SK-N-SH (cell line): ENCODE results near the gene OSBPL9. TPM values are rescaled to one million over a fixed set of nuclear protein-coding genes. Genes with fewer than 3 reads are reported as not detected.

ENCODE experiments used
- CTCF ChIA-PET: fragments of 300-600, 350-600 bp; formaldehyde crosslinking; extraction: SDS; loops from one replicate; lab custom pipeline; 2021; lab: Yijun Ruan, JAX
- POLR2A ChIA-PET: fragments of 350-600 bp; sonication (Branson Sonifier 250); formaldehyde crosslinking; extraction: SDS; loops from one replicate; lab custom pipeline; 2020; ENCODE audit warnings: antibody characterized with exemption, inconsistent platforms; lab: Yijun Ruan, JAX
- DNase-seq: peaks from one replicate; pipeline ENCODE4 v3.0.0; 2012
- H2AFZ ChIP-seq: fragments of 200-600 bp; sonication (generic); 2 replicates; pipeline ENCODE4 v1.8.1; 2016; ENCODE audit warnings: antibody characterized with exemption, mild to moderate bottlenecking, low read depth
- H3F3A ChIP-seq: fragments of 200-600 bp; sonication (generic); replicated peaks from 2 replicates; pipeline ENCODE3; 2016; ENCODE audit warnings: antibody characterized with exemption, mild to moderate bottlenecking; ENCODE audit not compliant: insufficient read depth
- H3K27ac ChIP-seq, 2 experiments: fragments of 200-500 bp in 1 of 2; fragments of 200-600 bp in 1 of 2; sonication (Bioruptor generic) in 1 of 2; sonication (generic), shearing (Covaris generic) in 1 of 2; 2 replicates each; pipeline versions ENCODE4 v1.5.1 to v1.6.1; 2014 to 2016; ENCODE audit warnings: low read depth in 2 of 2, inconsistent platforms in 1 of 2, low read length in 1 of 2, mild to moderate bottlenecking in 1 of 2, mixed read lengths in 1 of 2
- H3K27me3 ChIP-seq: fragments of 200-600 bp; sonication (generic), shearing (Covaris generic); 2 replicates; pipeline ENCODE4 v1.6.1; 2016; ENCODE audit warnings: mixed run types; ENCODE audit not compliant: insufficient read depth
- H3K36me3 ChIP-seq, 2 experiments: fragments of 200-500 bp in 1 of 2; fragments of 200-600 bp in 1 of 2; sonication (Bioruptor generic) in 1 of 2; sonication (generic) in 1 of 2; replicated peaks in 1 of 2; 2 replicates each; pipeline versions ENCODE3 to v1.5.1; 2014 to 2016; ENCODE audit warnings: low read length in 1 of 2, mild to moderate bottlenecking in 1 of 2; ENCODE audit not compliant: insufficient read depth in 2 of 2, control insufficient read depth in 1 of 2
- H3K4me1 ChIP-seq, 2 experiments: fragments of 200-500 bp in 1 of 2; fragments of 200-600 bp in 1 of 2; sonication (Bioruptor generic) in 1 of 2; sonication (generic), shearing (Covaris generic) in 1 of 2; 2 replicates each; pipeline versions ENCODE4 v1.5.1 to v1.6.1; 2014 to 2016; ENCODE audit warnings: low read depth in 1 of 2, low read length in 1 of 2, mixed run types in 1 of 2; ENCODE audit not compliant: insufficient read depth in 2 of 2, control insufficient read depth in 1 of 2
- H3K4me2 ChIP-seq: fragments of 200-600 bp; sonication (generic), shearing (Covaris generic); 2 replicates; pipeline ENCODE4 v1.6.1; 2017; ENCODE audit warnings: mixed run types
- H3K4me3 ChIP-seq, 2 experiments: fragments of 200-500 bp in 1 of 2; fragments of 200-600 bp in 1 of 2; sonication (Bioruptor generic) in 1 of 2; sonication (generic), shearing (Covaris generic) in 1 of 2; 2 replicates each; pipeline versions ENCODE4 v1.5.1 to v1.8.1; 2014 to 2016; ENCODE audit warnings: low read depth in 2 of 2, inconsistent platforms in 1 of 2, low read length in 1 of 2, mild to moderate bottlenecking in 1 of 2, mixed read lengths in 1 of 2, moderate library complexity in 1 of 2
- H3K79me2 ChIP-seq: fragments of 200-600 bp; sonication (generic); 2 replicates; pipeline ENCODE4 v1.8.1; 2017; ENCODE audit warnings: mild to moderate bottlenecking; ENCODE audit not compliant: insufficient read depth
- H3K9ac ChIP-seq: fragments of 200-600 bp; sonication (generic); 2 replicates; pipeline ENCODE4 v1.6.1; 2017; ENCODE audit warnings: mixed run types
- H3K9me2 ChIP-seq: fragments of 200-600 bp; sonication (generic); 2 replicates; pipeline ENCODE4 v1.6.1; 2017; ENCODE audit warnings: mixed run types
- H3K9me3 ChIP-seq: fragments of 200-600 bp; sonication (generic); 2 replicates; pipeline ENCODE4 v1.6.1; 2017; ENCODE audit warnings: mixed run types, mild to moderate bottlenecking, moderate library complexity
- H4K20me1 ChIP-seq: fragments of 200-600 bp; sonication (generic); 2 replicates; pipeline ENCODE4 v1.6.1; 2017; ENCODE audit warnings: mild to moderate bottlenecking, mixed run types; ENCODE audit not compliant: insufficient read depth
- ELF1 ChIP-seq: IDR thresholded peaks from 2 replicates; pipeline ENCODE4 v1.4.0; 2012
- EP300 ChIP-seq, 2 experiments: IDR thresholded peaks; 2 replicates each; pipeline versions ENCODE4 v1.4.0 to v1.6.1; 2012; ENCODE audit warnings: borderline replicate concordance in 1 of 2, low read depth in 1 of 2, low read length in 1 of 2
- EZH2phosphoT487 ChIP-seq: fragments of 200-600 bp; sonication (generic); IDR thresholded peaks from 2 replicates; pipeline ENCODE4 v1.6.1; 2017; ENCODE audit warnings: low read depth, mixed run types, mild to moderate bottlenecking, antibody characterized with exemption, moderate library complexity, borderline replicate concordance
- FOSL2 ChIP-seq: IDR thresholded peaks from 2 replicates; pipeline ENCODE4 v1.4.0; 2012; ENCODE audit warnings: low read depth, mild to moderate bottlenecking, moderate library complexity, borderline replicate concordance
- GATA2 ChIP-seq: sonication (generic); formaldehyde crosslinking; IDR thresholded peaks from 2 replicates; pipeline ENCODE4 v1.5.0; 2020; ENCODE audit warnings: mild to moderate bottlenecking, missing genetic modification reagents
- IRF3 ChIP-seq: fragments of 150-350 bp; IDR thresholded peaks from 2 replicates; pipeline ENCODE4 v1.6.1; 2016; ENCODE audit warnings: mild to moderate bottlenecking, low read depth, low read length
- JUND ChIP-seq: IDR thresholded peaks from 2 replicates; pipeline ENCODE4 v1.4.0; 2012
- MXI1 ChIP-seq: IDR thresholded peaks from 2 replicates; pipeline ENCODE4 v1.6.1; 2012; ENCODE audit warnings: mild to moderate bottlenecking, low read depth, low read length, improper control_type of control experiment
- NFIC ChIP-seq: IDR thresholded peaks from 2 replicates; pipeline ENCODE4 v1.4.0; 2012; ENCODE audit warnings: borderline replicate concordance
- PBX3 ChIP-seq: IDR thresholded peaks from 2 replicates; pipeline ENCODE4; 2012
- POLR2AphosphoS5 ChIP-seq: IDR thresholded peaks from 2 replicates; pipeline ENCODE4 v1.6.1; 2012; ENCODE audit warnings: low read depth, low read length
- RAD21 ChIP-seq: IDR thresholded peaks from 2 replicates; pipeline ENCODE4 v1.6.1; 2012; ENCODE audit warnings: mild to moderate bottlenecking, low read length
- REST ChIP-seq: IDR thresholded peaks from 2 replicates; pipeline ENCODE4 v1.6.1; 2012; ENCODE audit warnings: mild to moderate bottlenecking, low read depth, low read length, moderate library complexity
- RFX5 ChIP-seq: IDR thresholded peaks from 2 replicates; pipeline ENCODE4 v1.6.1; 2012; ENCODE audit warnings: mild to moderate bottlenecking, improper control_type of control experiment, low read length
- RXRA ChIP-seq: IDR thresholded peaks from 2 replicates; pipeline ENCODE4 v1.4.0; 2012; ENCODE audit warnings: low read depth, mild to moderate bottlenecking, borderline replicate concordance
- SIN3A ChIP-seq: IDR thresholded peaks from 2 replicates; pipeline ENCODE4 v1.6.1; 2012; ENCODE audit warnings: low read depth, mild to moderate bottlenecking, low read length, moderate library complexity, borderline replicate concordance
- SMC3 ChIP-seq: IDR thresholded peaks from 2 replicates; pipeline ENCODE4 v1.6.1; 2012; ENCODE audit warnings: low read depth, low read length, improper control_type of control experiment
- TAF1 ChIP-seq: IDR thresholded peaks from 2 replicates; pipeline ENCODE4 v1.6.1; 2012; ENCODE audit warnings: low read depth, mild to moderate bottlenecking, low read length, moderate library complexity, borderline replicate concordance
- TEAD4 ChIP-seq: IDR thresholded peaks from 2 replicates; pipeline ENCODE4 v1.4.0; 2012; ENCODE audit warnings: mild to moderate bottlenecking, borderline replicate concordance; ENCODE audit not compliant: insufficient read depth
- USF1 ChIP-seq: IDR thresholded peaks from 2 replicates; pipeline ENCODE4 v1.4.0; 2012; ENCODE audit warnings: low read depth, borderline replicate concordance
- USF2 ChIP-seq: fragments of 150-350 bp; IDR thresholded peaks from 2 replicates; pipeline ENCODE4 v1.6.1; 2017; ENCODE audit warnings: antibody characterized with exemption, low read length, low read depth, borderline replicate concordance
- ZBTB33 ChIP-seq: IDR thresholded peaks from 2 replicates; pipeline ENCODE4 v1.4.0; 2012; ENCODE audit warnings: low read depth, borderline replicate concordance
- WGBS: methylation state at CpG from one replicate; pipeline ENCODE4 v1.1.6; 2017; ENCODE audit warnings: low lambda C conversion rate; 5-methylcytosine and 5-hydroxymethylcytosine counted together
- polyA plus RNA-seq, 3 experiments: library from polyadenylated mRNA; depleted of rRNA; stranded (reverse); fragments of >200 nt; gene quantifications; 2 replicates each; pipeline ENCODE4 v1.2.3, GENCODE V29; 2012

The OSBPL9 gene
- polyA plus RNA-seq, 1 of the 3 experiments (the other 2 are of a cell fraction): 43.9 TPM

GRCh38 chr1:51569284-51570062 lies 47.4 kb upstream of the OSBPL9 start:
- Histone ChIP-seq H3F3A (peaks cover 31% of the 10 kb centered on the region), H3K79me2 (no peaks in the 10 kb centered on the region), H3K27me3 (no peaks in the 10 kb centered on the region), H3K4me1 (peaks cover 4 to 36% of the 10 kb centered on the region in 2 experiments; a peak in 3 of 4 replicates), H3K9ac (no peak overlapping the region; the same call in 1 of the 2 replicates), H3K4me3 (no peak overlapping the region), H2AFZ (peak overlapping the region; percentile 34; the same call in 1 of the 2 replicates), H3K27ac (peak overlapping the region in 1 of 2 experiments; percentile 86; a peak in 2 of 4 replicates), H3K4me2 (peak overlapping the region; percentile 30; the same call in 1 of the 2 replicates), H3K9me3 (no peaks in the 10 kb centered on the region), H3K9me2 (no peaks in the 10 kb centered on the region), H3K36me3 (no peaks in the 10 kb centered on the region), H4K20me1 (no peaks in the 10 kb centered on the region)
- DNase-seq: no peak
- POLR2A ChIA-PET: no interaction called here
- CTCF ChIA-PET: interaction anchor here (0.8 to 1.3 kb wide), 7 partner anchors 33 to 231 kb away, joined by 3 to 6 read pairs (median 3); no protein-coding TSS in a partner anchor
- 26% methylated on average over 4 of the region's 4 CpGs for WGBS
- TF ChIP-seq ZBTB33 (peak; percentile 52; the same call in 1 of the 2 replicates), USF2 (no peak), TAF1 (no peak), FOSL2 (peak; percentile 99), PBX3 (peak; percentile 78), TEAD4 (peak; percentile 85), POLR2AphosphoS5 (peak; percentile 68; the same call in 1 of the 2 replicates), EZH2phosphoT487 (no peak), SMC3 (peak; percentile 27; the same call in 1 of the 2 replicates), GATA2 (no peak), NFIC (peak; percentile 92), SIN3A (0 out of 2 replicates have a peak, but pooled peaks have one; percentile 39), USF1 (no peak), RXRA (no peak; the same call in 1 of the 2 replicates), IRF3 (no peak), ELF1 (no peak), RAD21 (peak; percentile 57), REST (no peak), RFX5 (no peak), EP300 (IDR thresholded peaks at IDR 0.05; ENCODE audit: borderline replicate concordance in 1 of 2, low read depth in 1 of 2, low read length in 1 of 2) (peak in 1 of 2 experiments; percentile 92; a peak in 2 of 4 replicates), JUND (peak; percentile 99), MXI1 (no peak)
